Erythroblast (primary cell): ENCODE data around the gene SIGLEC12.

ENCODE experiments used
- GATA1 ChIP-seq: IDR thresholded peaks from 2 replicates; pipeline ENCODE4 v1.6.1; 2011; ENCODE audit warnings: low read depth, mild to moderate bottlenecking, control low read depth, low read length, moderate library complexity
- POLR2A ChIP-seq: IDR thresholded peaks from 2 replicates; pipeline ENCODE4 v1.6.1; 2011; ENCODE audit warnings: mild to moderate bottlenecking, low read length

- no peak for TF ChIP-seq POLR2A
- no peak for TF ChIP-seq GATA1
Measured at GRCh38 chr19:51501594-51502263, at the start of gene SIGLEC12.
